HFFc6 (cell line): Measurements from ENCODE around the gene ZSCAN5A. TPM values are rescaled to one million over a fixed set of nuclear protein-coding genes. Genes with fewer than 3 reads are reported as not detected.
"Not testable (repeated sequence)": the region's sequence is repeated elsewhere in the genome, so short reads cannot be mapped to it uniquely, and the experiment has no call there.

ENCODE experiments used
- DNase-seq: peaks from one replicate; pipeline ENCODE4 v3.0.0-alpha.2; 2018
- H3K27ac Mint-ChIP-seq: 2 replicates; pipeline ENCODE4 v1.8.0; 2020; ENCODE audit warnings: mild to moderate bottlenecking, mixed read lengths
- H3K27me3 Mint-ChIP-seq: 2 replicates; pipeline ENCODE4 v1.8.0; 2021; ENCODE audit warnings: mild to moderate bottlenecking, moderate library complexity, mixed read lengths; ENCODE audit not compliant: insufficient read depth
- H3K36me3 Mint-ChIP-seq: 2 replicates; pipeline ENCODE4 v1.8.0; 2021; ENCODE audit warnings: low read depth, mixed read lengths
- H3K4me1 Mint-ChIP-seq: 2 replicates; pipeline ENCODE4 v1.8.0; 2020; ENCODE audit warnings: low read depth, mixed read lengths
- H3K4me3 Mint-ChIP-seq: 2 replicates; pipeline ENCODE4 v1.8.0; 2020; ENCODE audit warnings: mild to moderate bottlenecking, moderate library complexity, mixed read lengths
- H3K9me3 Mint-ChIP-seq: 2 replicates; pipeline ENCODE4 v1.8.0; 2020; ENCODE audit warnings: mild to moderate bottlenecking, mixed read lengths
- total RNA-seq, 6 experiments: library from RNA; stranded (reverse); fragmentation: NEBNext Ultra II Directional; extraction: Animal tissue kit (Norgen Biotek cat#: 25700); gene quantifications; 2 replicates in 1 of 6; 3 replicates in 5 of 6; pipeline ENCODE4 v1.2.3, GENCODE V29; 2021
- TF ChIP-seq, protein P1 (sequence below): fragments of 200-600 bp; sonication (generic); IDR thresholded peaks from 2 replicates; pipeline ENCODE4 v1.5.0; 2021; ENCODE audit warnings: antibody characterized with exemption, mild to moderate bottlenecking

ZSCAN5A gene
- total RNA-seq, 6 experiments from 2014 or later, result 5.0 to 6.8 (median 5.8) TPM

DNA sequence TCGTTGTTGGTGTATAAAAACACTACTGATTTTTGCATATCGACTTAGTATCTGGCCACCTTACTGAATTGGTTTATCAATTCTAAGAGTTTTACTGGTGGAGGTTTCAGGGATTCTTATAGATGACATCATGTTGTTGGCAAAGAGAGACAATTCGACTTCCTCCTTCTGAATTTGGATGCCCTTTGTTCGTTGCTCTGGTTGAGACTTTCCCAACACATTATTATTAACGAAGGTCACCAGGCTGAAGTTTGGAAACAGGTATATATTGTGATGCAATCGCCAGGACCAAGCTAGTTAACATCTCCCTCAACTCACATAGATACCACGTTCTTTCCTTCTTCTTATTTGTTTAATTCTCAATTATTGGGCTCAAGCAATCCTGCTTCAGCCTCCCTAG, 115.0 kb downstream of the ZSCAN5A start:
- H3K9me3 Mint-ChIP-seq, result peaks cover 14% of the 10 kb centered on the region; the same call in 1 of the 2 replicates
- no peak overlapping the region for H3K4me3 Mint-ChIP-seq
- DNase-seq, result no peak
- TF ChIP-seq, protein P1, sequence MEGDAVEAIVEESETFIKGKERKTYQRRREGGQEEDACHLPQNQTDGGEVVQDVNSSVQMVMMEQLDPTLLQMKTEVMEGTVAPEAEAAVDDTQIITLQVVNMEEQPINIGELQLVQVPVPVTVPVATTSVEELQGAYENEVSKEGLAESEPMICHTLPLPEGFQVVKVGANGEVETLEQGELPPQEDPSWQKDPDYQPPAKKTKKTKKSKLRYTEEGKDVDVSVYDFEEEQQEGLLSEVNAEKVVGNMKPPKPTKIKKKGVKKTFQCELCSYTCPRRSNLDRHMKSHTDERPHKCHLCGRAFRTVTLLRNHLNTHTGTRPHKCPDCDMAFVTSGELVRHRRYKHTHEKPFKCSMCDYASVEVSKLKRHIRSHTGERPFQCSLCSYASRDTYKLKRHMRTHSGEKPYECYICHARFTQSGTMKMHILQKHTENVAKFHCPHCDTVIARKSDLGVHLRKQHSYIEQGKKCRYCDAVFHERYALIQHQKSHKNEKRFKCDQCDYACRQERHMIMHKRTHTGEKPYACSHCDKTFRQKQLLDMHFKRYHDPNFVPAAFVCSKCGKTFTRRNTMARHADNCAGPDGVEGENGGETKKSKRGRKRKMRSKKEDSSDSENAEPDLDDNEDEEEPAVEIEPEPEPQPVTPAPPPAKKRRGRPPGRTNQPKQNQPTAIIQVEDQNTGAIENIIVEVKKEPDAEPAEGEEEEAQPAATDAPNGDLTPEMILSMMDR, result no peak
- no peaks in the 10 kb centered on the region; the same call in 1 of the 2 replicates for H3K27me3 Mint-ChIP-seq
- H3K4me1 Mint-ChIP-seq, result no peaks in the 10 kb centered on the region
- H3K36me3 Mint-ChIP-seq, result no peaks in the 10 kb centered on the region
- no peak overlapping the region for H3K27ac Mint-ChIP-seq

DNA sequence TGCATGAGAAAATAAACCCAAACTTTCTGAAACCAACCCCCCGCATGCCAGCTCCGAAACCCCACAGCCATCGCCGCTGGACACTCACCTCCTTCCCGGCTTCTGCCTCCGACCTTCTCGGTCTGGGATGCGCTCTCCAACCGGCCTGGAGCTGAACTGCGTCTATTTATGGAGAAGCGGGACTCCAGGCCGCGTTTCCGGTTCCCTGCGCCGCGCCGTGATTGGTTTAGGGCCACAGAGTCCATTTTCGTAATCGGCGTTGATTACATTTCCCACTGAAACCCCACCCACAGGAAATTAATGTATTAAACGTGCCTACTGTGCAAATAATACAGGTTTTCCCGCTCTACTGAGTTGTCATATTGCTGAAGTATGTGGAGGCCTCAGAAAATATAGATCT, 117.0 kb downstream of the ZSCAN5A start, which contains the start of gene ZSCAN5B:
ZSCAN5B (minus strand) TSS at position 138 of the 400 bp plus-strand sequence. CDS start 4,731 bp downstream, outside the sequence.
- not testable (repeated sequence) for H3K4me3 Mint-ChIP-seq, H3K27ac Mint-ChIP-seq, H3K27me3 Mint-ChIP-seq, DNase-seq, H3K4me1 Mint-ChIP-seq, H3K36me3 Mint-ChIP-seq
- peaks cover 14% of the 10 kb centered on the region; the same call in 1 of the 2 replicates for H3K9me3 Mint-ChIP-seq

DNA sequence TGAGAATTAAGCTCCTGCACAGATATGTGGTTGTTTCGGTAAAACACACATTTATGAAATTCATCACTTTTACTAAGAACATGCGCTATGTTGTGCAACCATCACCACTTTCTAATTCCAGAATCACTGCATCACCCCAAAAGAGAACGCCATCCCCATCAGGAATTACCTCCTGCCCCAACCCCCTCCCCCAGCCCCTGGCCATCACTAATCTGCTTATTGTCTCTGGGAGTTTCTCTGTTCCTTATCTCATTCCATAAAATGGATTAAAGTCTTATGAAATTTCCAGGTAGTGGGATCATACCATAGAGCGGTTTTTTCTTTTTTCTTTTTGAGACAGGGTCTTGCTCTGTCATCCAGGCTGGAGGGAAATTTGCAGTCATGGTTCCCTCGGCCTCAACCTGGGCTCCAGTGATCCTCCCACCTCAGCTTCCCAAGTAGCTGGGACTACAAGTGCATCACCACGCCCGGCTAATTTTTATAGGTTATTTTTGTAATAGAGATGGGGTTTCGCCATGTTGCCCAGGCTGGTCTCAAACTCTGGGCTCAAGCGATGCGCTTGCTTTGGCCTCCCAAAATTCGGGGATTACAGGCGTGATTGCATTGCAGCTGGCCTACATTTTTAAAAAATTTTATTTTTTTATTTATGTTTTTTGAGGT, 120.5 kb downstream of the ZSCAN5A start:
- no peak for DNase-seq
- Mint-ChIP-seq H3K4me1 (no peaks in the 10 kb centered on the region), H3K4me3 (no peak overlapping the region), H3K27ac (no peak overlapping the region), H3K9me3 (peaks cover 26% of the 10 kb centered on the region), H3K36me3 (no peaks in the 10 kb centered on the region), H3K27me3 (peaks cover 2% of the 10 kb centered on the region)
- TF ChIP-seq, protein P1, result no peak

DNA sequence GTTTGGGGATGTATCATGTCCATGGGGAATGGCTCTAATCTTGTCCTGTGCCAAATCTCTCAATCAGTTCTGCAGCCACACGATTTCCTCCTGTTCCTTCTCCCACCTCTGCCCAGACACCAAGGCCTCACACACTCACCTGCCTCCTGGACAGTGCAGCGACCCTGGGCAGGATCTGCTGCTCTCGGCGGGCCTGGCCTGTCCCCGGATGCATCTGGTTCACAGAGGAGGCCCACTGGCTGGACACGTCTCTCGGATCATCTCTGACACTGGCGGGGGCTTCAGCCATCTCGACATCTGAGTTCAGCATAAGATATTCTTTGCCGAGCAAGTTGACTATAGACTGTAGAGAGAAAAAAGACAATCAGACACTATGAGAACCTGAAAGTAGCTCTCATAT, 122.9 kb downstream of the ZSCAN5A start:
- no peak overlapping the region for H3K27ac Mint-ChIP-seq
- TF ChIP-seq, protein P1, result no peak
- H3K4me1 Mint-ChIP-seq, result no peaks in the 10 kb centered on the region
- DNase-seq, result no peak
- H3K27me3 Mint-ChIP-seq, result peaks cover 2% of the 10 kb centered on the region; the same call in 1 of the 2 replicates
- H3K4me3 Mint-ChIP-seq, result no peak overlapping the region
- peaks cover 12% of the 10 kb centered on the region for H3K9me3 Mint-ChIP-seq
- no peaks in the 10 kb centered on the region for H3K36me3 Mint-ChIP-seq

DNA sequence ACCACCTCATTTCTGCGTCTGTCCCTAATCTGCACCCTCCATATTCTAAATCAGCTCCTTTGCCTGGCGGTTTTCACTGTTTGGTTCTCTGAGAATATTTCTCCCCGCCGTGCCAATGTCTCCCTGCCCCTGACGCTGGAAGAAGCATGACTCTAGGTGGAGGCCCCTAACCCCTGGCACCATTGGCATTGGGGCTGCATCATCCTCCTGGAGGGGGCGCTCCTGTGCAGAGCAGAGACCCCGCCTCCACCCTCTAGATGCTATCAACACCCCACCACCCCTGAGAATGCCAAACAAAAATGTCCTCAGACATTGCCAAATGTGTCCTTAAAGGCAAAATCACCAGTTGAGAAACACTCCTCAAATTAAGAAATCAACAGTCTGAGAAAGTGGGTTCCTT, 123.5 kb downstream of the ZSCAN5A start:
- no peak for DNase-seq
- H3K36me3 Mint-ChIP-seq, result no peaks in the 10 kb centered on the region
- H3K4me1 Mint-ChIP-seq, result no peaks in the 10 kb centered on the region
- peaks cover 2% of the 10 kb centered on the region; the same call in 1 of the 2 replicates for H3K27me3 Mint-ChIP-seq
- TF ChIP-seq, protein P1, result no peak; the same call in 1 of the 2 replicates
- H3K27ac Mint-ChIP-seq, result no peak overlapping the region
- peaks cover 12% of the 10 kb centered on the region for H3K9me3 Mint-ChIP-seq
- no peak overlapping the region for H3K4me3 Mint-ChIP-seq

DNA sequence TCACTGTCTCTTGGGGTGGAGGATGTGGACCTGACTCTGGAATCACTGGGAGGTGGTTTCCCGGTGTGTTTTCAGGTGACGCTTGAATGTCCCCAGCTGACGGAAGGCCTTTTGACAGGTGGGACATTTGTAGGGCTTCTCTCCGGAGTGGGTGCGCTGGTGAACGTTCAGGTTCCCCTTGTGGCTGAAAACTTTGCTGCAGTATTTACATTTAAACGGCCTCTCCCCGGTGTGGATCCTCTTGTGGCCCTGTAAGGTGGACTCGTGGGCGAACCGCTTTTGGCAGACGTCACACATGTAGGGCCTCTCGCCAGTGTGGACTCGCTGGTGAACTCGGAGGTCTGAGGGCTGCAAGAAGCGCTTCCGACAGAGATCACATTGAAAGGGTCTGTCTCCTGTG, 124.9 kb downstream of the ZSCAN5A start:
- peaks cover 2% of the 10 kb centered on the region; the same call in 1 of the 2 replicates for H3K27me3 Mint-ChIP-seq
- no peaks in the 10 kb centered on the region for H3K4me1 Mint-ChIP-seq

More for the DNA sequence above, 124.9 kb downstream of the ZSCAN5A start:
- peaks cover 12% of the 10 kb centered on the region for H3K9me3 Mint-ChIP-seq
- TF ChIP-seq, protein P1, result 0 out of 2 replicates have a peak, but pooled peaks have one; percentile 16
- no peak overlapping the region for H3K27ac Mint-ChIP-seq
- DNase-seq, result no peak
- H3K36me3 Mint-ChIP-seq, result no peaks in the 10 kb centered on the region
- H3K4me3 Mint-ChIP-seq, result no peak overlapping the region
